B cell (primary cell): ENCODE results near the gene DPH6. TPM values are rescaled to one million over a fixed set of nuclear protein-coding genes. Genes with fewer than 3 reads are reported as not detected.

Experiments used
- ATAC-seq: fragments of 200-7000 bp; cut with Tn5 transposase; one replicate; pipeline ENCODE4 v1.10.0; 2021; ENCODE audit warnings: low read depth, mild to moderate bottlenecking, moderate number of reproducible peaks, moderate library complexity
- CTCF ChIA-PET: fragments of 350-600 bp; sonication (Branson Sonifier 250); formaldehyde crosslinking; loops from one replicate; lab custom pipeline; 2021; ENCODE audit warnings: antibody characterized with exemption, inconsistent platforms; lab: Charles Lee
- POLR2A ChIA-PET: fragments of 350-600 bp; sonication (Branson Sonifier 250); formaldehyde crosslinking; loops from one replicate; lab custom pipeline; 2021; ENCODE audit warnings: antibody characterized with exemption; lab: Charles Lee
- DNase-seq: peaks from one replicate; pipeline ENCODE4 v3.0.0; 2013
- H2AFZ ChIP-seq: 2 replicates; pipeline ENCODE4 v1.6.1; 2012; ENCODE audit warnings: mild to moderate bottlenecking, low read depth, low read length; ENCODE audit not compliant: insufficient read depth, poor library complexity, severe bottlenecking
- H3K27ac ChIP-seq, 2 donors: 1 replicate in 1 of 2; 2 replicates in 1 of 2; pipeline ENCODE4 v1.5.1; 2012 to 2013; ENCODE audit warnings: low read length in 2 of 2, mild to moderate bottlenecking in 2 of 2, moderate library complexity in 1 of 2
- H3K27me3 ChIP-seq, 4 experiments: fragments of 200-600 bp in 1 of 4; sonication (generic) in 1 of 4; replicated peaks in 1 of 4; 1 replicate in 2 of 4; 2 replicates in 2 of 4; pipeline versions ENCODE4 v1.6.1 to v1.7.0; 2013 to 2016; ENCODE audit warnings: low read length in 3 of 4, mild to moderate bottlenecking in 2 of 4, mixed read lengths in 1 of 4, moderate library complexity in 1 of 4; ENCODE audit not compliant: insufficient read depth in 4 of 4, control insufficient read depth in 3 of 4; ENCODE audit errors: control extremely low read depth in 1 of 4
- H3K36me3 ChIP-seq, 2 experiments: replicated peaks in 1 of 2; 1 replicate in 1 of 2; 2 replicates in 1 of 2; pipeline versions ENCODE4 v1.6.1 to v1.7.1; 2013; ENCODE audit warnings: low read length in 1 of 2; ENCODE audit not compliant: insufficient read depth in 2 of 2, control insufficient read depth in 1 of 2; ENCODE audit errors: control extremely low read depth in 1 of 2, extremely low read depth in 1 of 2
- H3K4me1 ChIP-seq, 2 donors: fragments of 200-600 bp in 1 of 2; sonication (generic) in 1 of 2; 1 replicate in 1 of 2; 2 replicates in 1 of 2; pipeline versions ENCODE4 v1.5.1 to v1.6.1; 2013 to 2017; ENCODE audit warnings: low read length in 2 of 2; ENCODE audit not compliant: control insufficient read depth in 2 of 2, insufficient read depth in 2 of 2
- H3K4me2 ChIP-seq: replicated peaks from 2 replicates; pipeline ENCODE3; 2012; ENCODE audit warnings: mild to moderate bottlenecking, low read depth, low read length; ENCODE audit not compliant: poor library complexity, severe bottlenecking
- H3K4me3 ChIP-seq, 5 experiments: fragments of 200-600 bp in 1 of 5; sonication (generic) in 1 of 5; 1 replicate in 3 of 5; 2 replicates in 2 of 5; pipeline versions ENCODE4 v1.5.1 to v1.7.0; 2011 to 2016; ENCODE audit warnings: low read length in 4 of 5, mild to moderate bottlenecking in 4 of 5, low read depth in 2 of 5, control low read depth in 1 of 5, moderate library complexity in 1 of 5; ENCODE audit not compliant: insufficient read depth in 1 of 5; ENCODE audit errors: control extremely low read depth in 1 of 5, extremely low read depth in 1 of 5
- H3K79me2 ChIP-seq: fragments of 200-600 bp; sonication (generic); one replicate; pipeline ENCODE4 v1.6.0; 2016; ENCODE audit warnings: low read length; ENCODE audit not compliant: control insufficient read depth, insufficient read depth
- H3K9ac ChIP-seq: fragments of 200-600 bp; sonication (generic); 2 replicates; pipeline ENCODE4 v1.6.1; 2017; ENCODE audit warnings: mild to moderate bottlenecking, low read length, moderate library complexity
- H3K9me3 ChIP-seq, 3 donors: one replicate each; pipeline versions ENCODE4 v1.6.1 to v1.7.1; 2013; ENCODE audit warnings: low read length in 2 of 3; ENCODE audit not compliant: control insufficient read depth in 2 of 3, insufficient read depth in 1 of 3; ENCODE audit errors: control extremely low read depth in 1 of 3
- H4K20me1 ChIP-seq: 2 replicates; pipeline ENCODE4 v1.6.0; 2012; ENCODE audit warnings: mild to moderate bottlenecking, low read length; ENCODE audit not compliant: insufficient read depth, control insufficient read depth, poor library complexity, severe bottlenecking
- H3K27ac Mint-ChIP-seq: one replicate; pipeline ENCODE4 v1.8.0; 2021; ENCODE audit warnings: mixed read lengths
- H3K27me3 Mint-ChIP-seq: one replicate; pipeline ENCODE4 v1.8.0; 2021; ENCODE audit warnings: mixed read lengths
- H3K4me1 Mint-ChIP-seq: one replicate; pipeline ENCODE4 v1.8.0; 2021; ENCODE audit warnings: mixed read lengths
- H3K4me3 Mint-ChIP-seq: one replicate; pipeline ENCODE4 v1.8.0; 2021; ENCODE audit warnings: mixed read lengths
- H3K9me3 Mint-ChIP-seq: one replicate; pipeline ENCODE4 v1.8.0; 2022; ENCODE audit warnings: mixed read lengths; ENCODE audit not compliant: insufficient read depth
- EZH2 ChIP-seq: IDR thresholded peaks from 2 replicates; pipeline ENCODE4 v1.6.1; 2012; ENCODE audit warnings: borderline replicate concordance, low read depth, mild to moderate bottlenecking, moderate library complexity, low read length; ENCODE audit not compliant: insufficient read depth, poor library complexity, severe bottlenecking
- WGBS: methylation state at CpG from one replicate; pipeline ENCODE4 v1.1.5; 2013; ENCODE audit warnings: missing lambda C conversion rate; ENCODE audit not compliant: insufficient coverage; 5-methylcytosine and 5-hydroxymethylcytosine counted together
- intact Hi-C: fragments of 100-400 bp; cut with micrococcal nuclease; formaldehyde crosslinking; loops from one replicate; pipeline ENCODE4 v1.10.0; 2022
- polyA plus RNA-seq: library from polyadenylated mRNA; depleted of rRNA; stranded (reverse); fragments of >200 nt; gene quantifications from 2 replicates; pipeline ENCODE4 v1.2.3, GENCODE V29; 2012
- total RNA-seq, 2 donors: library from RNA; stranded (reverse); fragments of 120-200 nt in 1 of 2; gene quantifications; 1 replicate in 1 of 2; 2 replicates in 1 of 2; pipeline versions ENCODE4 v1.2.3 to v1.2.4, GENCODE V29; 2013 to 2022
- TF ChIP-seq, protein P1 (sequence below): fragments of 200-600 bp; IDR thresholded peaks from one replicate; pipeline ENCODE4 v1.8.0; 2022; ENCODE audit warnings: antibody characterized with exemption, mild to moderate bottlenecking

DPH6 gene
- total and polyA plus RNA-seq, 2 donors (not counting 1 experiment from before 2014, with no cell fraction given): 5.4 to 13.3 TPM

GRCh38 chr15:35481064-35481463 lies 64.9 kb downstream of the DPH6 start:
- Histone ChIP-seq H3K27ac (no peak overlapping the region), H3K4me1 (no peaks in the 10 kb centered on the region), H3K36me3 (no peaks in the 10 kb centered on the region), H3K79me2 (no peaks in the 10 kb centered on the region), H3K9ac (no peak overlapping the region), H3K27me3 (no peaks in the 10 kb centered on the region), H3K4me3 (no peak overlapping the region), H4K20me1 (no peaks in the 10 kb centered on the region), H3K9me3 (peaks cover 0 to 2% (median 0%) of the 10 kb centered on the region in 3 donors), H2AFZ (no peak overlapping the region), H3K4me2 (no peak overlapping the region)
- Mint-ChIP-seq H3K27me3 (no peaks in the 10 kb centered on the region), H3K27ac (no peak overlapping the region), H3K4me3 (no peak overlapping the region), H3K9me3 (peaks cover 2% of the 10 kb centered on the region), H3K4me1 (no peaks in the 10 kb centered on the region)
- TF ChIP-seq EZH2: no peak
- TF ChIP-seq, protein P1, sequence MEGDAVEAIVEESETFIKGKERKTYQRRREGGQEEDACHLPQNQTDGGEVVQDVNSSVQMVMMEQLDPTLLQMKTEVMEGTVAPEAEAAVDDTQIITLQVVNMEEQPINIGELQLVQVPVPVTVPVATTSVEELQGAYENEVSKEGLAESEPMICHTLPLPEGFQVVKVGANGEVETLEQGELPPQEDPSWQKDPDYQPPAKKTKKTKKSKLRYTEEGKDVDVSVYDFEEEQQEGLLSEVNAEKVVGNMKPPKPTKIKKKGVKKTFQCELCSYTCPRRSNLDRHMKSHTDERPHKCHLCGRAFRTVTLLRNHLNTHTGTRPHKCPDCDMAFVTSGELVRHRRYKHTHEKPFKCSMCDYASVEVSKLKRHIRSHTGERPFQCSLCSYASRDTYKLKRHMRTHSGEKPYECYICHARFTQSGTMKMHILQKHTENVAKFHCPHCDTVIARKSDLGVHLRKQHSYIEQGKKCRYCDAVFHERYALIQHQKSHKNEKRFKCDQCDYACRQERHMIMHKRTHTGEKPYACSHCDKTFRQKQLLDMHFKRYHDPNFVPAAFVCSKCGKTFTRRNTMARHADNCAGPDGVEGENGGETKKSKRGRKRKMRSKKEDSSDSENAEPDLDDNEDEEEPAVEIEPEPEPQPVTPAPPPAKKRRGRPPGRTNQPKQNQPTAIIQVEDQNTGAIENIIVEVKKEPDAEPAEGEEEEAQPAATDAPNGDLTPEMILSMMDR: no peak
- DNase-seq: no peak
- ChIA-PET CTCF (no interaction called here), POLR2A (no interaction called here)
- no peak for ATAC-seq
- WGBS: no CpG with 5 or more reads among the region's 1 CpG
- intact Hi-C loops: no loop called here

GRCh38 chr15:35479423-35479822 lies 66.5 kb downstream of the DPH6 start:
- Mint-ChIP-seq H3K4me3 (no peak overlapping the region), H3K27ac (no peak overlapping the region), H3K9me3 (no peaks in the 10 kb centered on the region), H3K4me1 (no peaks in the 10 kb centered on the region), H3K27me3 (no peaks in the 10 kb centered on the region)
- Histone ChIP-seq H3K36me3 (no peaks in the 10 kb centered on the region), H3K4me2 (no peak overlapping the region), H3K9me3 (peaks cover 0 to 2% (median 0%) of the 10 kb centered on the region in 3 donors), H3K79me2 (no peaks in the 10 kb centered on the region), H4K20me1 (no peaks in the 10 kb centered on the region), H3K9ac (no peak overlapping the region), H3K27ac (no peak overlapping the region), H3K27me3 (no peaks in the 10 kb centered on the region), H3K4me3 (no peak overlapping the region), H3K4me1 (no peaks in the 10 kb centered on the region), H2AFZ (no peak overlapping the region)
- TF ChIP-seq, protein P1: no peak
- no peak for TF ChIP-seq EZH2
- intact Hi-C loops: loop anchor here (10.0 kb wide), 1 partner anchor 65 kb away; no protein-coding TSS in a partner anchor
- 100% methylated on average over 1 of the region's 1 CpG for WGBS
- DNase-seq: no peak
- ChIA-PET CTCF (no interaction called here), POLR2A (no interaction called here)
- no peak for ATAC-seq
